ENCODE results near the gene PLB1. TPM values are rescaled to one million over a fixed set of nuclear protein-coding genes. Genes with fewer than 3 reads are reported as not detected.

PLB1 gene
- total and polyA plus RNA-seq, 9 of the 15 experiments (the other 6 are each of a cell fraction or from before 2014, with no cell fraction given) = 0.01 to 0.09 (median 0.07) TPM; not detected in 2

- TF ChIP-seq HDAC8 (tag; IDR thresholded peaks at IDR 0.05) (peak; percentile 77; the same call in 1 of the 2 replicates), ASH1L (IDR thresholded peaks at IDR 0.05; ENCODE audit: borderline replicate concordance, low read depth, partially characterized antibody) (no peak), UBTF (IDR thresholded peaks at IDR 0.05; ENCODE audit: borderline replicate concordance in 1 of 2, low read depth in 2 of 2, low read length in 2 of 2) (0 out of 4 replicates have a peak, but pooled peaks of 1 of the 2 experiments have one; percentile 41), ARID3A (IDR thresholded peaks at IDR 0.05; ENCODE audit: borderline replicate concordance, low read depth, low read length) (no peak), ESRRA (IDR thresholded peaks at IDR 0.05; ENCODE audit: borderline replicate concordance, low read depth) (peak; percentile 79), CHCHD3 (CRISPR knock-in tag; IDR thresholded peaks at IDR 0.05) (no peak), ZNF140 (CRISPR knock-in tag; IDR thresholded peaks at IDR 0.05) (no peak), C11orf30 (IDR thresholded peaks at IDR 0.05; ENCODE audit: low read depth) (peak; percentile 97), LCOR (CRISPR knock-in tag; IDR thresholded peaks at IDR 0.05) (no peak), ZBTB17 (CRISPR knock-in tag; IDR thresholded peaks at IDR 0.05) (0 out of 2 replicates have a peak, but pooled peaks have one; percentile 15), CREBBP (IDR thresholded peaks at IDR 0.05; ENCODE audit: low read depth, low read length) (no peak), ZNF589 (CRISPR knock-in tag; IDR thresholded peaks at IDR 0.05; ENCODE audit: low read depth) (peak; percentile 87), PHTF2 (CRISPR knock-in tag; IDR thresholded peaks at IDR 0.05) (no peak), KLF16 (IDR thresholded peaks at IDR 0.05) (peak; percentile 39), CUX1 (CRISPR knock-in tag; IDR thresholded peaks at IDR 0.05) (0 out of 2 replicates have a peak, but pooled peaks have one; percentile 25), JUNB (CRISPR knock-in tag; conservative IDR thresholded peaks at IDR 0.05) (peak; percentile 31; the same call in 1 of the 2 replicates)
Observed at GRCh38 chr2:28583899-28584553, 88.2 kb downstream of the PLB1 start (continued).

All from K562 (cell line).